GM12878 (cell line): ENCODE data around the gene SNPH. TPM values are rescaled to one million over a fixed set of nuclear protein-coding genes. Genes with fewer than 3 reads are reported as not detected.

Experiments
- ATAC-seq: fragments of 200-7000 bp; cut with Tn5 transposase; 3 replicates; pipeline ENCODE4 v1.9.1; 2020; ENCODE audit warnings: mild to moderate bottlenecking, moderate library complexity
- BruUV-seq: library from RNA; stranded (reverse); fragments of 400-500 nt; replicated peaks from 2 replicates; lab custom pipeline; 2021; lab: Mats Ljungman, UMichigan
- CTCF ChIA-PET: fragments of 300-600 bp; sonication (Branson Sonifier 250); formaldehyde crosslinking; extraction: SDS; loops from one replicate; lab custom pipeline; 2021; ENCODE audit warnings: inconsistent platforms; lab: Yijun Ruan, JAX
- POLR2A ChIA-PET: fragments of 350-600 bp; formaldehyde crosslinking; extraction: SDS; loops from one replicate; lab custom pipeline; 2021; ENCODE audit warnings: inconsistent platforms; lab: Charles Lee
- RAD21 ChIA-PET: fragments of 300-600 bp; sonication (Branson Sonifier 250); formaldehyde crosslinking; loops from one replicate; lab custom pipeline; 2023; ENCODE audit warnings: antibody characterized with exemption; ENCODE audit not compliant: unreplicated experiment; lab: Charles Lee
- SMC1A ChIA-PET: fragments of 300-600 bp; sonication (Branson Sonifier 250); formaldehyde crosslinking; loops from one replicate; lab custom pipeline; 2023; ENCODE audit not compliant: unreplicated experiment, uncharacterized antibody; lab: Charles Lee
- DNase-seq: peaks from one replicate; pipeline ENCODE4 v3.0.0-alpha.2; 2011; ENCODE audit warnings: low read depth, low spot score
- FAIRE-seq: peaks from 3 replicates; lab custom pipeline; 2011; peaks lifted over from hg19 to GRCh38; lab: Jason Lieb, UNC
- H2AFZ ChIP-seq: 2 replicates; pipeline ENCODE4 v1.6.0; 2011; ENCODE audit warnings: low read depth, low read length, control low read depth; ENCODE audit not compliant: control insufficient read depth
- H3K27ac ChIP-seq: 2 replicates; pipeline ENCODE4 v1.5.1; 2011; ENCODE audit warnings: control low read depth; ENCODE audit not compliant: control insufficient read depth, insufficient read depth
- H3K27me3 ChIP-seq, 2 experiments: replicated peaks in 1 of 2; 2 replicates each; pipeline versions ENCODE4 v1.6.0 to v1.6.1; 2011; ENCODE audit warnings: low read length in 1 of 2; ENCODE audit not compliant: control insufficient read depth in 2 of 2, insufficient read depth in 2 of 2
- H3K36me3 ChIP-seq, 2 experiments: 2 replicates each; pipeline ENCODE4 v1.5.1; 2011; ENCODE audit warnings: low read length in 1 of 2; ENCODE audit not compliant: control insufficient read depth in 2 of 2, insufficient read depth in 2 of 2
- H3K4me1 ChIP-seq: 2 replicates; pipeline ENCODE4 v1.6.1; 2011; ENCODE audit warnings: mild to moderate bottlenecking, low read length, moderate library complexity, mixed read lengths; ENCODE audit not compliant: control insufficient read depth, insufficient read depth
- H3K4me2 ChIP-seq: 2 replicates; pipeline ENCODE4 v1.6.0; 2011; ENCODE audit warnings: control low read depth; ENCODE audit not compliant: control insufficient read depth, insufficient read depth
- H3K4me3 ChIP-seq: fragments of 200-600 bp; sonication (generic); 2 replicates; pipeline ENCODE4 v1.5.1; 2016
- H3K79me2 ChIP-seq: 2 replicates; pipeline ENCODE4 v1.6.0; 2011; ENCODE audit warnings: low read length; ENCODE audit not compliant: control insufficient read depth, insufficient read depth
- H3K9ac ChIP-seq: 2 replicates; pipeline ENCODE4 v1.8.0; 2011; ENCODE audit warnings: low read length, control low read depth, mixed read lengths; ENCODE audit not compliant: control insufficient read depth, insufficient read depth
- H3K9me3 ChIP-seq: replicated peaks from 3 replicates; pipeline ENCODE4 v1.5.1; 2011; ENCODE audit warnings: mild to moderate bottlenecking, low read length; ENCODE audit not compliant: control insufficient read depth, insufficient read depth
- H4K20me1 ChIP-seq: 2 replicates; pipeline ENCODE4 v1.6.0; 2011; ENCODE audit not compliant: control insufficient read depth, insufficient read depth
- ESRRA ChIP-seq: IDR thresholded peaks from 2 replicates; pipeline ENCODE4 v1.6.1; 2012; ENCODE audit warnings: mild to moderate bottlenecking, low read length, improper control_type of control experiment
- WGBS: methylation state at CpG from one replicate; pipeline ENCODE4 v1.1.6; 2016; ENCODE audit warnings: low lambda C conversion rate; ENCODE audit not compliant: insufficient replicate concordance, insufficient coverage; ENCODE audit errors: missing lambda C conversion rate; 5-methylcytosine and 5-hydroxymethylcytosine counted together
- in situ Hi-C: fragments of 300-500 bp; cut with MboI; formaldehyde crosslinking; loops from 9 replicates; pipeline ENCODE4 v1.14.3; 2018; ENCODE audit warnings: mixed read lengths
- intact Hi-C: fragments of 100-400 bp; cut with micrococcal nuclease; formaldehyde crosslinking; loops from one replicate; pipeline ENCODE4 v1.14.2; 2022; ENCODE audit not compliant: unreplicated experiment
- polyA plus RNA-seq, 11 experiments: library from polyadenylated mRNA; depleted of rRNA in 4 of 11; unstranded in 6 of 11; stranded (reverse) in 5 of 11; fragments of >200 nt; fragmentation: Nextera tagmentation in 4 of 11; fragmentation: Illumina TruSeq in 1 of 11; extraction: Ambion mirVana in 4 of 11; extraction: Trizol in 1 of 11; gene quantifications; 1 replicate in 1 of 11; 2 replicates in 10 of 11; pipeline versions ENCODE4 v1.2.1 to v1.2.3, GENCODE V29; 2011 to 2016; ENCODE audit warnings: inconsistent platforms in 2 of 11, missing spikeins in 2 of 11, low read depth in 1 of 11
- total RNA-seq, 4 experiments: library from RNA; depleted of rRNA in 3 of 4; stranded (reverse); fragments of >200 nt in 3 of 4; fragmentation: Illumina TruSeq in 1 of 4; extraction: Trizol in 1 of 4; gene quantifications; 2 replicates each; pipeline versions ENCODE4 v1.2.1 to v1.2.3, GENCODE V29; 2013 to 2021
- TF ChIP-seq, protein P1 (sequence below), 3 experiments: IDR thresholded peaks in 2 of 3; conservative IDR thresholded peaks in 1 of 3; 2 replicates each; pipeline ENCODE4 v1.5.1; 2011; ENCODE audit warnings: low read depth in 3 of 3, low read length in 3 of 3, mild to moderate bottlenecking in 3 of 3, control low read depth in 2 of 3, moderate library complexity in 2 of 3, inconsistent platforms in 1 of 3, mixed read lengths in 1 of 3; ENCODE audit not compliant: control insufficient read depth in 2 of 3, insufficient read depth in 1 of 3; ENCODE audit errors: extremely low read depth in 1 of 3
- TF ChIP-seq, protein P2 (sequence below): fragments of 450-650 bp; IDR thresholded peaks from 2 replicates; pipeline ENCODE4 v1.6.1; 2016; ENCODE audit warnings: mild to moderate bottlenecking

Gene SNPH
- total and polyA plus RNA-seq, 10 of the 15 experiments (the other 5 are each of a cell fraction or from before 2014, with no cell fraction given): 0.02 to 0.45 (median 0.34) TPM; not detected in 2

DNA sequence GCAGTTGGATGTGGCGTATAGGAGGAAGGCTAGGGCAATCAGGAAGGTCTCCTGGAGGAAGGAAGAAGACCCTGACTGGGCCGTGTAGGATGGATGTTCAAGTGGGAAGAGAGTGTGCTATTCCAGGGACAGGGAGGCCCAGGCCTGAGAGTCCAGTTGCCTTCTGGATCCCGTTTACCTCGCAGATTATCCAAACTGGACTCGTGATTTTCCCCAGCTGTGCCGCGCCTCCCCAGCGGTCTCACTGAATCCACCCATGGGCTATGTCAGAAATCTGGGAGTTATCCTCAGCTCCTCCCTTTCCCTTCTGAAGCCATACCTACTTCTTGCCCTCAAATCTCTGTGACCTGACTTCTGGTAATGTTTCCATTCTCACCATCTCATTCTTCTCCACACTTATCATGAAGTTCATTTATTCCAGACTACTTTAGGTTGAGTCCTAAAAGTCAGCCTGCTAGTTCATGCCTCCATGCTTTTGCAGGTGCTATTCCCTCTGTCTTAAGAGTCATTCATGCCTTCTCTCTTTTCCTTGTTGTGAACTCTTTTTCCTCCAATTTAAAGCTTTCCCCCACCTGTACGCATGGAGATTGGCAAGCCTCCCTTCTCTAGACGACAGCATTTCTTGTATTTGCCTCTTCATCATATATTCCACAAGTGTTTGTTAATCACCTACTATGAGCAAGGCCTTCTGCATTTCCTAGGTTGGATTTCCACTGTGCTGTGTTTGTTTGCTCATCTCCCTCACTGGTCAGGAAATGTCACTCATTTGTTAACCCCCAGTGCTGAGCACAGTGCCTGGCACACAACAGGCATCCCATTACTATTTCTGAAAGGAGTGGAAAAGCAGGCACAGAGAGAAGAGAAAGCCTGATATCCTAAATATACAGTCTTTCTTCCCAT is 60.2 kb downstream of the SNPH start:
- intact Hi-C loops: no loop called here
- peak overlapping the region; percentile 94 for H3K27ac ChIP-seq
- in situ Hi-C loops: no loop called here
- SMC1A ChIA-PET: interaction anchor here (0.8 to 5.0 kb wide), 5 partner anchors 49 to 66 kb away, joined by 3 to 52 read pairs (median 4); partner anchors contain the start of gene FKBP1A
- no peak for ATAC-seq
- no peak for TF ChIP-seq ESRRA
- TF ChIP-seq, protein P1, sequence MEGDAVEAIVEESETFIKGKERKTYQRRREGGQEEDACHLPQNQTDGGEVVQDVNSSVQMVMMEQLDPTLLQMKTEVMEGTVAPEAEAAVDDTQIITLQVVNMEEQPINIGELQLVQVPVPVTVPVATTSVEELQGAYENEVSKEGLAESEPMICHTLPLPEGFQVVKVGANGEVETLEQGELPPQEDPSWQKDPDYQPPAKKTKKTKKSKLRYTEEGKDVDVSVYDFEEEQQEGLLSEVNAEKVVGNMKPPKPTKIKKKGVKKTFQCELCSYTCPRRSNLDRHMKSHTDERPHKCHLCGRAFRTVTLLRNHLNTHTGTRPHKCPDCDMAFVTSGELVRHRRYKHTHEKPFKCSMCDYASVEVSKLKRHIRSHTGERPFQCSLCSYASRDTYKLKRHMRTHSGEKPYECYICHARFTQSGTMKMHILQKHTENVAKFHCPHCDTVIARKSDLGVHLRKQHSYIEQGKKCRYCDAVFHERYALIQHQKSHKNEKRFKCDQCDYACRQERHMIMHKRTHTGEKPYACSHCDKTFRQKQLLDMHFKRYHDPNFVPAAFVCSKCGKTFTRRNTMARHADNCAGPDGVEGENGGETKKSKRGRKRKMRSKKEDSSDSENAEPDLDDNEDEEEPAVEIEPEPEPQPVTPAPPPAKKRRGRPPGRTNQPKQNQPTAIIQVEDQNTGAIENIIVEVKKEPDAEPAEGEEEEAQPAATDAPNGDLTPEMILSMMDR (IDR thresholded peaks at IDR 0.05 in 2 of 3, conservative IDR thresholded peaks at IDR 0.05 in 1 of 3; ENCODE audit: control insufficient read depth in 2 of 3, extremely low read depth in 1 of 3, insufficient read depth in 1 of 3, low read depth in 3 of 3, low read length in 3 of 3): no peak
- TF ChIP-seq, protein P2, sequence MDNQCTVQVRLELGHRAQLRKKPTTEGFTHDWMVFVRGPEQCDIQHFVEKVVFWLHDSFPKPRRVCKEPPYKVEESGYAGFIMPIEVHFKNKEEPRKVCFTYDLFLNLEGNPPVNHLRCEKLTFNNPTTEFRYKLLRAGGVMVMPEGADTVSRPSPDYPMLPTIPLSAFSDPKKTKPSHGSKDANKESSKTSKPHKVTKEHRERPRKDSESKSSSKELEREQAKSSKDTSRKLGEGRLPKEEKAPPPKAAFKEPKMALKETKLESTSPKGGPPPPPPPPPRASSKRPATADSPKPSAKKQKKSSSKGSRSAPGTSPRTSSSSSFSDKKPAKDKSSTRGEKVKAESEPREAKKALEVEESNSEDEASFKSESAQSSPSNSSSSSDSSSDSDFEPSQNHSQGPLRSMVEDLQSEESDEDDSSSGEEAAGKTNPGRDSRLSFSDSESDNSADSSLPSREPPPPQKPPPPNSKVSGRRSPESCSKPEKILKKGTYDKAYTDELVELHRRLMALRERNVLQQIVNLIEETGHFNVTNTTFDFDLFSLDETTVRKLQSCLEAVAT: peak; percentile 21; the same call in 1 of the 2 replicates
- TF ChIP-seq, all 136 proteins: peak for 1
- FAIRE-seq (peak; percentile 27), DNase-seq (no peak)
- Histone ChIP-seq H3K36me3 (no peaks in the 10 kb centered on the region), H3K4me1 (peaks cover 34% of the 10 kb centered on the region), H3K9ac (peak overlapping the region; percentile 97), H3K4me3 (peak overlapping the region; percentile 90), H3K27me3 (no peaks in the 10 kb centered on the region), H3K4me2 (peak overlapping the region; percentile 77), H4K20me1 (no peaks in the 10 kb centered on the region), H2AFZ (no peak overlapping the region), H3K9me3 (no peaks in the 10 kb centered on the region), H3K79me2 (peaks cover 52% of the 10 kb centered on the region)
- ChIA-PET CTCF (interaction anchor here (1.3 to 7.6 kb wide), 6 partner anchors 56 to 178 kb away, joined by 3 to 55 read pairs (median 4); partner anchors contain the start of gene FKBP1A), POLR2A (interaction anchor here (0.5 to 7.0 kb wide), 3 partner anchors 14 to 65 kb away, joined by 3 to 76 read pairs (median 4); partner anchors contain the start of gene FKBP1A), RAD21 (interaction anchor here (0.7 to 4.6 kb wide), 7 partner anchors 50 to 112 kb away, joined by 3 to 37 read pairs (median 4); no protein-coding TSS in a partner anchor)
- WGBS: 61% methylated on average over 10 of the region's 10 CpGs
- no TSS peak for BruUV-seq
